Lower leg skin (tissue), 4 donors: ENCODE measurements around the gene AUTS2. TPM values are rescaled to one million over a fixed set of nuclear protein-coding genes. Genes with fewer than 3 reads are reported as not detected.

Source experiments
- DNase-seq, 2 donors: peaks; one replicate each; pipeline ENCODE4 v3.0.0-alpha.2; 2019; ENCODE audit warnings: low spot score in 2 of 2
- H3K4me3 ChIP-seq: fragments of 200-600 bp; sonication (generic); 2 replicates; pipeline ENCODE4 v1.5.1; 2017; ENCODE audit warnings: mild to moderate bottlenecking, low read depth; ENCODE audit not compliant: poor library complexity, severe bottlenecking
- CTCF ChIP-seq, 3 donors: fragments of 450-650 bp; IDR thresholded peaks; one replicate each; pipeline ENCODE4 v1.5.1; 2016; ENCODE audit warnings: antibody characterized with exemption in 3 of 3, mild to moderate bottlenecking in 3 of 3, moderate library complexity in 2 of 3
- POLR2A ChIP-seq, 2 donors: fragments of 450-650 bp; IDR thresholded peaks; one replicate each; pipeline ENCODE4 v1.6.1; 2016 to 2017; ENCODE audit warnings: antibody characterized with exemption in 2 of 2, mild to moderate bottlenecking in 1 of 2, moderate library complexity in 1 of 2
- WGBS, 2 donors: methylation state at CpG; one replicate each; pipeline ENCODE4 v1.1.5; 2018; 5-methylcytosine and 5-hydroxymethylcytosine counted together
- intact Hi-C: fragments of 100-400 bp; cut with DNase I; formaldehyde crosslinking; loops from one replicate; pipeline ENCODE4 v1.15.0; 2023; ENCODE audit warnings: low total_unique reads
- total RNA-seq, 4 donors: library from RNA; depleted of rRNA; stranded (reverse); fragments of >200 nt; gene quantifications; one replicate each; pipeline ENCODE4 v1.1.0, GENCODE V29; 2016

AUTS2 gene
- total RNA-seq, 4 donors from 2014 or later: 30.8 to 41.9 (median 40.5) TPM

- no peak overlapping the region for H3K4me3 ChIP-seq
- DNase-seq: no peak
- intact Hi-C loops: no loop called here
- 68 to 84% methylated on average over 1 of the region's 1 CpG for WGBS, 2 donors
- TF ChIP-seq CTCF (IDR thresholded peaks at IDR 0.05): no peak
- TF ChIP-seq POLR2A (IDR thresholded peaks at IDR 0.05): no peak
Observed at GRCh38 chr7:69756235-69756634, 158.0 kb downstream of the AUTS2 start.

GRCh38 chr7:69757528-69757927, 159.3 kb downstream of the AUTS2 start:
- 85% methylated on average over 1 of the region's 1 CpG for WGBS, 2 donors
- intact Hi-C loops: no loop called here
- TF ChIP-seq CTCF (IDR thresholded peaks at IDR 0.05) (no peak), POLR2A (IDR thresholded peaks at IDR 0.05) (no peak)
- H3K4me3 ChIP-seq: no peak overlapping the region
- no peak for DNase-seq

DNA sequence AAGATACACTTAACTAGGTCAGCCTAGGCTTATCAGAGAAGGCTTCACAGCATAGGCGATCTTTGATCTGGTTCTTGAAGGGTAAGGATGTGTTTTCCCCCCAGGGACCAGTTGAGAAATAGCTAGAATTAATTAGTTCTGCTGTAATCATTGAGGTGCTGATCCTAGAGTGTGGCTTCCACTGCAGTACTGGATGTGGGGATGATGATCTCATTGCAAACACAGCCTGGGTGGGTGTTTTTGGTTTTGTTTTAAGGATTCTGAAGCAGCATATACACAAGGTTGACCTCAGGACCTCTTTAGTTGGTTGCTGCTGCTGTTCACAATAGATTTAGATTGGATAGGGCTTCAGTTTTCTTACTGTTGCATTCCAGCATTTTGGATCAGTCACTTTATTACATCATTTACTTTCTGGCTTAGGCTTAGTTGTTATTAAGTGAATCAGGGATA, 159.7 kb downstream of the AUTS2 start:
- intact Hi-C loops: no loop called here
- H3K4me3 ChIP-seq: no peak overlapping the region
- WGBS, 2 donors: 48 to 63% methylated on average over 1 of the region's 1 CpG
- TF ChIP-seq POLR2A (IDR thresholded peaks at IDR 0.05) (no peak), CTCF (IDR thresholded peaks at IDR 0.05) (no peak)
- no peak for DNase-seq

- H3K4me3 ChIP-seq: no peak overlapping the region
- WGBS, 2 donors: 85 to 88% methylated on average over 3 to 4 of the region's 4 CpGs
- intact Hi-C loops: no loop called here
- TF ChIP-seq POLR2A (IDR thresholded peaks at IDR 0.05): no peak
- TF ChIP-seq CTCF (IDR thresholded peaks at IDR 0.05): no peak
- no peak for DNase-seq
Observed at GRCh38 chr7:69759373-69759772, 161.1 kb downstream of the AUTS2 start.

GRCh38 chr7:69761290-69761922, 163.1 kb downstream of the AUTS2 start:
- 75 to 81% methylated on average over 5 of the region's 5 CpGs for WGBS, 2 donors
- TF ChIP-seq CTCF (IDR thresholded peaks at IDR 0.05) (no peak), POLR2A (IDR thresholded peaks at IDR 0.05) (no peak)

GRCh38 chr7:69762821-69763352, 164.6 kb downstream of the AUTS2 start:
- H3K4me3 ChIP-seq: no peak overlapping the region
- WGBS, 2 donors: 63 to 84% methylated on average over 3 of the region's 3 CpGs
- no peak for DNase-seq
- TF ChIP-seq CTCF (IDR thresholded peaks at IDR 0.05) (no peak), POLR2A (IDR thresholded peaks at IDR 0.05) (no peak)
- intact Hi-C loops: no loop called here

More at GRCh38 chr7:69761290-69761922, 163.1 kb downstream of the AUTS2 start:
- no peak overlapping the region for H3K4me3 ChIP-seq
- DNase-seq: no peak
- intact Hi-C loops: no loop called here
